HL-60/S4 treated with retinoic acid at 250 ng/mL for 4 days and 3 days (cell line): ENCODE data around the gene ABCC9.

Experiments
- in situ Hi-C: fragments of 300-500 bp; cut with MboI; formaldehyde crosslinking; loops from 2 replicates; pipeline ENCODE4 v1.7.0; 2022; ENCODE audit warnings: low sequenced_read_pairs

ABCC9 gene

DNA sequence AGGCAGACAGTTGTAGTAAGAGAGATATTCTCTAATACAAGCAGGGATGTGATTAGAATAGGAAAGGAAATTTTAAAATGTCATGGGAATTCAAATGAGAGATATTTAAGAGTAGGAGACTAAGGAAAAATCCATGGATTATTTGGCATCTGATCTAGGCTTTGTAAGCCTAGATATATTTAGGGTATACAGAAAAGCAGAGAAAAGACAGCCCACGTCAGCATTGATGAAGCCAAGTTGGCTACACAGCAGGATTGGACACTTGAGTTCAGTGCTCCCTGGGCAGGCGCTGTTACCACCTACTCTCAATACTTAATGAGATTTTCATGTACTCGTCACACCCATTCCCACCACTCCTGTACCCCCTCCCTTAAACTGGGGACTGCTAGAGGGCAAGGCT, 165.1 kb downstream of the ABCC9 start:
- in situ Hi-C loops: no loop called here

DNA sequence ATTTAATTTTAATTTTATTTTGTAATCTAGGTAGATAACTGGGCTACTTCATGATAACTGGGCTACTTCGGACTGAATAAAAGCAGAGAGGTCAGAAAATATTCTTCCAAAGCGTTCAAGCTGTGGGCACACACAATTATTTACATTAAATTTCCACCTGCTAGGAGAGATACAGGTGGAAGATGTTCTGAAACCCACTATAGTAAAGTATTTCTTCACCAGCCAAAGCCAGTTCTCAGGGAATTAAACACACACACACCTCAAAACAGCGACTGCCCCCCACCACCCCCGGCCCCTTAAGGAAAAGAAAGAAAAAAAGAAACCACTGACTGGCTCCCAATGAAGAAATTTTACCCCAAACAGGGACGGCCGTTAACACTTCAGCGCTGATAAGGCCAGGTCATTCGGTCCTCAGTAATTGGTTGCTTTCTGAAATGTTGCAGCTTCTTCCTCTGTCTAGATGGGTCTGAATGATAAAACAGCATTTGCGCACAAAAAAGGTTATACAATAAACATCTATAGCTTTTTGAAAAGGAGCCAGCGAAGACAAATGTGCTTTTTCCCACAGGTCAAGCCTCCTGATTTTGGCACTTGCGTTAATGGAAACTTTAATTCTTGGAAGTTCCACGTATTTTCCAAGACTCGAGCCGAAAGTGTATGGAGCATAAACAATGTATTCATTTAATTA, 165.9 kb downstream of the ABCC9 start:
- in situ Hi-C loops: no loop called here

DNA sequence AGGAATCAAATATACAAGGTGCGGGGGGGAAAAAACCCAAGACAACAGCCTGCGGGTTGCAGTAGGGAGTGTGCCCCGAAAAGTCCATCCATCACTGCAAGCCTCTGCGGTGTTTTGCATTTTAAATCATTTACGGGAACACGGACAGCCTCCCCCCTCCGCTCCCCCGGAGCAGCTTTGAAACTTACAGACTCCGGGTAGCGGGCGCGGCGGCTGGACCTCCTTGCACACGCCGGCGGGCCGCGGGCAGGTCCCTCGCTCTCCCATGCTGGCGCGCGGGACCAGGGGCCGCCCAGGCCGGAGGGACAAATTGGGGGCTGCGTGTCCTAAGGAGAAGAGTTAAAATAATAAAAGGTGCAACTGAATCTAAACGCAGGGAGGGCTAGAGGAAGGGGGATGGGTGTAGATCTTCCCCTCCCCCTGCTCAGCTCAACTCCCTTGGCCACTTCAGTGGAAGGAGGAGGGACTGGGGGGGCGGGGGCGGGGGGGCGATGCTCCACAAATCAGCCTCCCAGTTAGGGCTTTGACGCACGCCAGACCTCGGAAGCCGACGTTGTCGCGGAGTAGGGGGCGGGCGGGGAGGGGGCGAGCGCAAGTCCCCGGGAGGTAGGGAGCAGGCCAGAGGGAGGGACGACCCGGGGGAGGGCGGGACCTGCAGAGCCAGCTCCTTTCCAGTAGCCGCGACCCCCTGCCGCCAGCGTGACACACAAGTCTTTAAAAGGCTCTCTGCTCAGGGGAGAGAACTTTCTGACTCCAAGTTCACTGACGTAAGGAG, 166.7 kb downstream of the ABCC9 start, which contains the start of gene KCNJ8:
KCNJ8 (minus strand) TSS at position 349 of the 775 bp plus-strand sequence. CDS start 1,090 bp downstream, outside the sequence.
- in situ Hi-C loops: no loop called here

DNA sequence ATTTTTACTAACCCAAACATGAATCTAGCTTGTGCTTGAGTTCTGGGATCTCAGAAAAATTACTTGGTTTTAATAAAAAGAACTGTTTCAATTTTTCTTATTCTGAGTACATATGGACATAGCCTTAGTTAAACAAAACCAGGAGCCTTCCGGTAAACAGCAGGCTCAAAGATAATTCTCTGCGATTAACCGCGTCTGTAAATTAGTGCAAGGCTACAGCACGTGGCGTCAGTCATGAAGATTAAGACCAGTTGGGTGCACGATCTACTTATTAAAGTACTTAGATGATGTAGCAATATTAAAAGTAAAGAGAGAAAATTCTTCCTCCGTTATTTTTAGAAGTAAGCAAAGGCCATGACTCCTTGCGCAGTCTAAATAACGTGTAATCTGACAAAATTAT, 167.4 kb downstream of the ABCC9 start:
- in situ Hi-C loops: no loop called here

DNA sequence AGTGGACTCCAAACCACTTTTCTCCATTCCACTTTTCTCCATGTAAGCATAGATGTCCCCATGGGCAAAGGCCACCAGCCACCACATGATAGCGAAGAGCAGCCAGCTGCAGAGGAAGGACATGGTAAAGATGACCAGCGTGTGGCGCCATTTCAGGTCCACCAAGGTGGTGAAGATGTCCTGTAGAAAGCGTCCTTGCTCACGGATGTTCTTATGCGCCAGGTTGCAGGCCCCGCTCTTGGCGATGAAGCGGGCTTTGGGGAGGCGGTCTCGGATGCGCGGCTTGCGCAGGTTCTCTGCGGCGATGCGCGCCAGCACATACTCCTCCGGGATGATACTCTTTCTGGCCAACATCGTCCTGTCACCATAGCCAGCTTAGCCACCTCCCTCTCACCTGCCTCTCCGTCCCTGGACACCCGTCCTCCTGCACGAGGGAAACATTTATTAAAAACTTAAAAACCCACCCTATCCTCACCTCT, 167.9 kb downstream of the ABCC9 start:
- in situ Hi-C loops: no loop called here

DNA sequence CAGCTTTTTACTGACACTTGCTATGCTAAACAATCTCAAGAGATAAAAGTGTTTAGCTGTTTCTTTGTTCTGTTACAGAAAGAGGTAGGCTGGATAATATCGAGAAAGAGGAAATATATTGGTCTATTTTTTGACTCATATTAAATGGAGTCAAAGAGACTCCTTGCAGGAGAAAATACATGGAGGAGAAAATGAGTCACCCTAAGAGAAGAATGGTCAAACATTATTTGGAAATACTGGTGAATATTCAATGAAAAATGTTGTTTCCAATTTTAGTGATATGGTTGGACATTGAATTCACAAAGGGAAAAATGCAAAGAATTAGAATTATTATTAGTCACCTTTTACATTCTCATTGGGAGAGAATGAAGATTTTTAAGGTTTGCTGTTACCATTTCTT, 169.9 kb downstream of the ABCC9 start:
- in situ Hi-C loops: no loop called here

DNA sequence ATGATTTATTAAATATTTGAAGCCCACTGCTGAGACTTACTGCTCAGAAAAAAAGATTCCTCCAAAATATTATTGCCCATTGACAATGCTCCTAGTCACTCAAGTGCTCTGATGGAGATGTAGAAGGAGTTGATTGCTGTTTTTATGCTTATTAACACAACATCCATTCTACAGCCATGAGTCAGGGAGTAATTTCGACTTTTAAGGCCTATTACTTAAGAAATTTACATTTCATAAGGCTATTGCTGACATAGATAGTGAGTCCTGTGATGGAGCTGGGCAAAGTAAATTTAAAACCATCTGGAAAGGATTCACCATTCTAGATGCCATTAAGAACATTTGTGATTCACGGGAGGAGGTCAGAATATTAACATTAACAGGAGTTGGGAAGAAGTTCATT, 171.9 kb downstream of the ABCC9 start:
- in situ Hi-C loops: no loop called here

DNA sequence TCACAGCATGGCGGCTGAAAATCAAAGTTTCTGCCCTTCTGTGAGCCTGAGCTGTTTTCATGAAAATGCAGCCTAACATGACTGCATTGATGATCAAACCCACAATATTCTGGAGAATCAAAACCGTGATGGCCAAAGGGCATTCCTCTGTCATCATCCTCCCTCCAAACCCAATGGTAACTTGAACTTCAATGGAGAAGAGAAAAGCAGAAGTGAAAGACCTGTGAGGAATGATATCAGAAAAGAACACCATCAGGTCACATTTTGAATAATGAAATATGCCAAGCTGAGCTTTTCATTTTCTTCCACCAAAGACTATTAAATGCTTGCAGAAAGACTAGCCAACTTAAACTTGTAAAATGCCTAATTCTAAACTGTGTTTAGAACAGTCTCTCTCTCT, 174.8 kb downstream of the ABCC9 start:
- in situ Hi-C loops: no loop called here

DNA sequence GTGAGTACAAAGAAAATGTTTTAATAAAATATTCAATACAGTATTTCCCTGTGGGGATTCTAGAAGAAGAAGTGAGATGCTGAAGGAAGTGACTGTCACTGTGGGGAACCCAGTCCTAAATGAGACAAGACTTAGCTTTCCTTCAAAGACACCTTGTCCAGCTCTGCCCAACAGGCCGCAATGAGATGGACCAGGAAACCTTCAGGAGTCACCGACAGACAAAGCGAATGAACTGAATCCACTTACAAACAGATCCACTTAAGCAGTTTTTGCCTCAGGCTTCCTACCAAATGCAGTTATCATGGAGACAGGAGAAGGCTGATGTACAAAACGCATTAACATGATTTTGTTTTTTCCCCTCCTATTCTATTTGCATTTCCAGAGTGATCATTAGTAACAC, 176.3 kb downstream of the ABCC9 start:
- in situ Hi-C loops: no loop called here

DNA sequence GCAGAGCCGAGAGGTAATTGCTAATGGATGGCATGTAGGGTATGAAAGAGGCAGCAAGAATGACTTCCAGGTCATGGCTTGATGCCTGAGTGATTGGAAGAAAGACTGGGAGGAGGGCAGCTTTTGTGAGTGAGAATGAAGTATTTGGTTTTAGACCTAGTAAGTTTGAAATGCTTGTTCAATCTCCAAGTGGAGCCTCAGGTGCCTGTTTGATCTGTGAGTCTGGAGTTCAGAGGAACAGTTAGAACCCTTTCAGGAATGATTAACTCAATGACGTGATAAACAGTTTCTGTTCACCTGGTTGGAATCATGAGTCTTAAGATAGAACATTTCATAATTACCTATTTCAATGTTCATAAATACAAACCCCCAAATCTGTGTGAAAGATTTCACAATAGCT, 177.2 kb downstream of the ABCC9 start:
- in situ Hi-C loops: no loop called here

DNA sequence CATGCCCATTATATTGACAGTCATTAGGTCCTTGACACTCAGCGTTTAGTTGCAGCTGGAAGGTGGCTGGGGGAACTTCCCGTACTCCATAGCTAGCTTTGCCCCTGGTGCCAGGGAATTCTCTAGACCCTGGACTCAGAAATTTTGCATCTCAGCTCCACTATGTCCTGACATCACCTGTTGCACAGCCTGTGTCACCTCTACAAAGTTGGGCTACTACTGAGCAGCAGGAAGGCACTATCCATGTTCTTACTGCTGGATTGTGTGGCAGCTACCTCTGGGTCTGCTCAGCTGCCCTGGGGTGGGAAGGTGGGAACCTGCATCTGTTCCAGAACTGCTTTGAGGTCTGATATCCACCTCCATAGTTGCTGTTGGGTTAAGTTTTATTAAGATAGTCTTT, 177.7 kb downstream of the ABCC9 start:
- in situ Hi-C loops: no loop called here

DNA sequence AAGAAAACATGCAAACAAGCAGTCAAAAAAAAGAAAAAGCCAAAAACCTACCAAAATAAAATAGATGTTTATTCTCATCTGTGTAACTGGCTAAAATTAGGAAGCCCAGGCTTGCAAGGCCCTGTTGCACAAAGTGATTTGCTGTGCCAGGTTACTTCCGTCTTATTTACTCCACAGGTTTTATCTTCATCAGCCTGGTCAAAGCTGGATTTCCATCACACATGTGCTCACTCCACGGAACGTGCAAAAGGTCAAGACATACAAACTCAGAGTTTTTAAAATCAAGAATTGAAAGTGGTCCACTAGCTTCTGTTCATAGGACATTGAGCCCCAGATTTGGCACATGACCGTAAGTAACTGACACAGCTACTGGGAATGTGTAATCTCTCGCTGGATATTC, 181.5 kb downstream of the ABCC9 start:
- in situ Hi-C loops: no loop called here

DNA sequence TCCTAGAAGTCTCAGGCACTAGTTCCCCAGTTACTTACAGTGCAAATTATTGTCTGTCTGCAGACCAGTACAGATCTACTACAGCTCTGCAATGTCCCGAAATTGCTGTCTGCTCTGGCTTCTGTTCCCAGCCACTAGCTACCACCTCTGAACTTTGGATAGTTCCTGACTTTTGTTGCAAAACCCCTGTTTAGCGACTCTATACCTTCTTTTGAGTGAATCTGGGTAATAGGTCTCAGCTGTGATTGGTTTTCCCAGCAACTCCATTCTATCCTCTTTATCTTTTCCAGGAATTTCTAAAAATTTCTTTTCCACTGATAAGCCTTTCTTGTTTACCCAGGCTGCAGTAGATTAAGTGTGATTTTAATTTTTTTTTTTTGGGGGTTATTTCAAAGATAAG, 183.5 kb downstream of the ABCC9 start:
- in situ Hi-C loops: no loop called here

DNA sequence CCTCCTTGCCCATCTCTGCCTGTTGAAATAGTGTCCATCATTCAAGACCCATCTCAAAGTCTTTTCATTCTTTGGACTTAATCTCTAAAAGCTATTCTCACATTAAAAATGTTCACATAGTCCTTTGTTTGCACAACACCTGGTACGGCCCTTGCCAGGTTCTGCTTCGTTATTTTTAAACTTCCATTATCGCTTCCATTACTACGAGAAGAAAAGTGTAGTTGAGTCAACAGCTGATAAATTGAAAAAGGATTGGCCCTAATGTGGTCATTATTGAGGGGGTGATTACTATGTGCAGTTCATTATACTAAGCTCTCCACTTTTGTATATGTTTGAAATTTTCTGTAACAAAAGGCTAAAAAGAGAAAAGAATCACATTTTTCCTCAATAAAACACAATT, 184.5 kb downstream of the ABCC9 start:
- in situ Hi-C loops: no loop called here

DNA sequence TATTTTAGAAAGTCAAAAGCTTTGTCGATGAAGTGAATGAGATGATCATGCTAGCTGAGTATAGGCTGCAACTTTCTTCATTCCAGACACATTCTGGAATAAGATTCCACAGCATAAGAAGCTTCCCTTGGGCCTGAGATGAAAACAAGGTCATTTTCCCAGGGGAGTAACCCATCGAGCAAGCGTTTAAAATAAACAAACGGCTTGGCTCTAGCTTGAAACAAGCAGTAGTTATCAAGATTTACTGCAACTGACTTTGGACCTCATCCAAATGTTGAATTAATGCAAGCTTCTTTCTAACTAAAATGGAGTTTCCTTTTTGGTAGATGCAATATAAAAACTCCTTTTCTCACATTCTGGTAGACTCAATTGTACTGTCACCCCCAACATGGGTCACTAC, 189.7 kb downstream of the ABCC9 start:
- in situ Hi-C loops: no loop called here
